Bronchial epithelial cell (primary cell): ENCODE data around the gene MAST4. TPM values are rescaled to one million over a fixed set of nuclear protein-coding genes. Genes with fewer than 3 reads are reported as not detected.

Experiments
- DNase-seq: peaks from one replicate; pipeline ENCODE4 v3.0.0-alpha.2; 2010; ENCODE audit warnings: low read depth
- FAIRE-seq: peaks from 2 replicates; lab custom pipeline; 2011; peaks lifted over from hg19 to GRCh38; lab: Jason Lieb, UNC
- H3K27me3 ChIP-seq: 2 replicates; pipeline ENCODE4 v1.5.1; 2011; ENCODE audit warnings: low read length; ENCODE audit not compliant: control insufficient read depth, insufficient read depth
- H3K36me3 ChIP-seq: 2 replicates; pipeline ENCODE4 v1.5.1; 2011; ENCODE audit warnings: low read length; ENCODE audit not compliant: control insufficient read depth, insufficient read depth
- H3K4me3 ChIP-seq: 2 replicates; pipeline ENCODE4 v1.5.1; 2011; ENCODE audit warnings: mild to moderate bottlenecking, low read depth, low read length, control low read depth
- CTCF ChIP-seq: IDR thresholded peaks from 2 replicates; pipeline ENCODE4 v1.5.1; 2011; ENCODE audit warnings: mild to moderate bottlenecking, moderate library complexity, low read length, control low read depth, inconsistent platforms; ENCODE audit not compliant: insufficient read depth, severe bottlenecking
- total RNA-seq: library from RNA; depleted of rRNA; stranded (reverse); fragments of >200 nt; gene quantifications from 2 replicates; pipeline ENCODE4 v1.2.1, GENCODE V29; 2014

MAST4 gene
- total RNA-seq, 1 donor from 2014 or later: 10.3 TPM

GRCh38 chr5:67050125-67050524, 453.9 kb downstream of the MAST4 start:
- no peaks in the 10 kb centered on the region for H3K27me3 ChIP-seq
- no peak for TF ChIP-seq CTCF
- H3K4me3 ChIP-seq: no peak overlapping the region
- H3K36me3 ChIP-seq: peaks cover 8% of the 10 kb centered on the region
- DNase-seq (no peak), FAIRE-seq (peak; percentile 91)

GRCh38 chr5:67050635-67051034, 454.4 kb downstream of the MAST4 start:
- TF ChIP-seq CTCF: no peak
- FAIRE-seq (no peak), DNase-seq (no peak)
- Histone ChIP-seq H3K27me3 (no peaks in the 10 kb centered on the region), H3K4me3 (no peak overlapping the region), H3K36me3 (peaks cover 9% of the 10 kb centered on the region)

- H3K27me3 ChIP-seq: no peaks in the 10 kb centered on the region
- H3K36me3 ChIP-seq: peaks cover 9% of the 10 kb centered on the region
- no peak for FAIRE-seq
- no peak for TF ChIP-seq CTCF
- no peak for DNase-seq
- H3K4me3 ChIP-seq: no peak overlapping the region
Measured at GRCh38 chr5:67051164-67051563, 455.0 kb downstream of the MAST4 start.

- FAIRE-seq (no peak), DNase-seq (peak; percentile 49)
- Histone ChIP-seq H3K4me3 (no peak overlapping the region), H3K27me3 (no peaks in the 10 kb centered on the region), H3K36me3 (peaks cover 8% of the 10 kb centered on the region)
- no peak for TF ChIP-seq CTCF
Measured at GRCh38 chr5:67052034-67052433, 455.8 kb downstream of the MAST4 start.

GRCh38 chr5:67053229-67053628, 457.0 kb downstream of the MAST4 start:
- H3K4me3 ChIP-seq: no peak overlapping the region
- peaks cover 6% of the 10 kb centered on the region for H3K36me3 ChIP-seq
- FAIRE-seq: no peak
- TF ChIP-seq CTCF: no peak
- no peak for DNase-seq
- H3K27me3 ChIP-seq: no peaks in the 10 kb centered on the region

- peak; percentile 66 for FAIRE-seq
- no peak for TF ChIP-seq CTCF
- Histone ChIP-seq H3K27me3 (no peaks in the 10 kb centered on the region), H3K36me3 (peaks cover 4% of the 10 kb centered on the region), H3K4me3 (no peak overlapping the region)
- DNase-seq: no peak
Measured at GRCh38 chr5:67058998-67059743, 463.0 kb downstream of the MAST4 start.
